H1 (cell line): Measurements from ENCODE around the gene ASAP3. TPM values are rescaled to one million over a fixed set of nuclear protein-coding genes. Genes with fewer than 3 reads are reported as not detected.

Experiments used
- CTCF ChIA-PET: fragments of 300-600 bp; sonication (Branson Sonifier 250); formaldehyde crosslinking; loops from one replicate; lab custom pipeline; 2021; ENCODE audit not compliant: partially characterized antibody; lab: Charles Lee
- POLR2A ChIA-PET: fragments of 300-600 bp; sonication (Branson Sonifier 250); formaldehyde crosslinking; loops from one replicate; lab custom pipeline; 2021; ENCODE audit warnings: inconsistent platforms; ENCODE audit not compliant: partially characterized antibody; lab: Charles Lee
- DNase-seq, 2 experiments: peaks; one replicate each; pipeline versions ENCODE4 v3.0.0 to v3.0.0-alpha.2; 2010 to 2022; ENCODE audit warnings: low spot score in 2 of 2, low read depth in 1 of 2, mixed read lengths in 1 of 2
- FAIRE-seq: peaks from 2 replicates; lab custom pipeline; 2011; peaks lifted over from hg19 to GRCh38; lab: Jason Lieb, UNC
- H2AFZ ChIP-seq: 2 replicates; pipeline ENCODE4 v1.8.1; 2012; ENCODE audit warnings: low read length, inconsistent platforms
- H2AK5ac ChIP-seq: 2 replicates; pipeline ENCODE4 v1.6.1; 2013; ENCODE audit warnings: low read depth, low read length
- H2BK120ac ChIP-seq: replicated peaks from 2 replicates; pipeline ENCODE3; 2013; ENCODE audit warnings: low read depth, low read length, inconsistent platforms
- H2BK12ac ChIP-seq: 2 replicates; pipeline ENCODE4 v1.6.1; 2013; ENCODE audit warnings: low read depth, low read length
- H2BK15ac ChIP-seq: 2 replicates; pipeline ENCODE4 v1.6.1; 2013; ENCODE audit warnings: low read length
- H2BK20ac ChIP-seq: 2 replicates; pipeline ENCODE4 v1.6.1; 2013; ENCODE audit warnings: low read length
- H2BK5ac ChIP-seq: 2 replicates; pipeline ENCODE4 v1.6.1; 2013; ENCODE audit warnings: low read depth, low read length
- H3K14ac ChIP-seq: 2 replicates; pipeline ENCODE4 v1.6.1; 2013; ENCODE audit warnings: inconsistent platforms; ENCODE audit not compliant: insufficient read length
- H3K18ac ChIP-seq: 2 replicates; pipeline ENCODE4 v1.6.1; 2013; ENCODE audit warnings: low read length; ENCODE audit errors: extremely low read depth
- H3K23ac ChIP-seq: 2 replicates; pipeline ENCODE4 v1.6.1; 2013; ENCODE audit warnings: inconsistent platforms; ENCODE audit not compliant: insufficient read length
- H3K23me2 ChIP-seq: 2 replicates; pipeline ENCODE4 v1.6.1; 2013; ENCODE audit warnings: low read depth, low read length
- H3K27ac ChIP-seq: 2 replicates; pipeline ENCODE4 v1.6.1; 2011; ENCODE audit warnings: low read depth, low read length, inconsistent platforms
- H3K27me3 ChIP-seq, 4 experiments: replicated peaks in 1 of 4; 1 replicate in 1 of 4; 2 replicates in 3 of 4; pipeline versions ENCODE4 v1.6.1 to v1.8.1; 2011 to 2013; ENCODE audit warnings: low read length in 3 of 4, mild to moderate bottlenecking in 3 of 4, inconsistent platforms in 2 of 4, mixed read lengths in 2 of 4, moderate library complexity in 1 of 4; ENCODE audit not compliant: control insufficient read depth in 3 of 4, insufficient read depth in 3 of 4; ENCODE audit errors: extremely low read depth in 1 of 4
- H3K36me3 ChIP-seq, 4 experiments: 2 replicates each; pipeline versions ENCODE4 v1.6.1 to v1.8.1; 2011 to 2013; ENCODE audit warnings: mild to moderate bottlenecking in 4 of 4, low read length in 3 of 4, moderate library complexity in 2 of 4, control low read depth in 1 of 4, inconsistent platforms in 1 of 4; ENCODE audit not compliant: insufficient read depth in 4 of 4, control insufficient read depth in 2 of 4
- H3K4ac ChIP-seq: replicated peaks from 2 replicates; pipeline ENCODE3; 2013; ENCODE audit warnings: low read length, low read depth, mixed read lengths, inconsistent platforms; ENCODE audit not compliant: insufficient read length
- H3K4me1 ChIP-seq, 4 experiments: replicated peaks in 1 of 4; 1 replicate in 1 of 4; 2 replicates in 3 of 4; pipeline versions ENCODE4 v1.6.1 to v1.8.1; 2011 to 2013; ENCODE audit warnings: low read length in 3 of 4, inconsistent platforms in 2 of 4, mixed read lengths in 1 of 4; ENCODE audit not compliant: insufficient read depth in 4 of 4, control insufficient read depth in 3 of 4
- H3K4me2 ChIP-seq, 2 experiments: 2 replicates each; pipeline versions ENCODE4 v1.6.1 to v1.8.1; 2011 to 2013; ENCODE audit warnings: low read depth in 2 of 2, low read length in 2 of 2, control low read depth in 1 of 2, inconsistent platforms in 1 of 2, mild to moderate bottlenecking in 1 of 2; ENCODE audit not compliant: insufficient read depth in 1 of 2
- H3K4me3 ChIP-seq, 4 experiments: fragments of 200-600, 300-600 bp in 1 of 4; sonication (generic), shearing (Covaris generic), sonication (Bioruptor Twin) in 1 of 4; 2 replicates each; pipeline versions ENCODE4 v1.5.1 to v1.8.1; 2011 to 2016; ENCODE audit warnings: low read length in 4 of 4, low read depth in 3 of 4, control low read depth in 2 of 4, inconsistent platforms in 2 of 4, mild to moderate bottlenecking in 2 of 4, mixed read lengths in 1 of 4, moderate library complexity in 1 of 4; ENCODE audit not compliant: insufficient read depth in 2 of 4; ENCODE audit errors: extremely low read depth in 1 of 4
- H3K56ac ChIP-seq: replicated peaks from 2 replicates; pipeline ENCODE3; 2013; ENCODE audit warnings: low read depth, mild to moderate bottlenecking, mixed read lengths, low read length, inconsistent platforms; ENCODE audit not compliant: insufficient read length
- H3K79me1 ChIP-seq: 2 replicates; pipeline ENCODE4 v1.6.1; 2013; ENCODE audit warnings: low read depth, low read length, control low read depth
- H3K79me2 ChIP-seq, 2 experiments: 2 replicates each; pipeline versions ENCODE4 v1.6.1 to v1.8.1; 2012 to 2013; ENCODE audit warnings: low read length in 2 of 2, mild to moderate bottlenecking in 2 of 2, inconsistent platforms in 1 of 2; ENCODE audit not compliant: insufficient read depth in 2 of 2, control insufficient read depth in 1 of 2
- H3K9ac ChIP-seq, 4 experiments: replicated peaks in 1 of 4; 1 replicate in 1 of 4; 2 replicates in 3 of 4; pipeline versions ENCODE4 v1.6.1 to v1.8.1; 2011 to 2013; ENCODE audit warnings: low read depth in 3 of 4, low read length in 3 of 4, control low read depth in 2 of 4, mild to moderate bottlenecking in 2 of 4, moderate library complexity in 2 of 4, inconsistent platforms in 1 of 4; ENCODE audit errors: extremely low read depth in 1 of 4
- H3K9me3 ChIP-seq, 2 experiments: 2 replicates each; pipeline versions ENCODE4 v1.6.1 to v1.8.1; 2012 to 2013; ENCODE audit warnings: mild to moderate bottlenecking in 2 of 2, moderate library complexity in 2 of 2, control low read depth in 1 of 2, inconsistent platforms in 1 of 2, low read depth in 1 of 2, low read length in 1 of 2, mixed read lengths in 1 of 2; ENCODE audit not compliant: insufficient read depth in 2 of 2
- H4K20me1 ChIP-seq, 2 experiments: replicated peaks in 1 of 2; 2 replicates each; pipeline versions ENCODE3 to v1.8.1; 2011 to 2013; ENCODE audit warnings: inconsistent platforms in 2 of 2, low read length in 2 of 2, mild to moderate bottlenecking in 1 of 2; ENCODE audit not compliant: insufficient read depth in 2 of 2, control insufficient read depth in 1 of 2
- H4K5ac ChIP-seq: 2 replicates; pipeline ENCODE4 v1.6.1; 2013; ENCODE audit warnings: low read length, low read depth, mixed read lengths, inconsistent platforms; ENCODE audit not compliant: insufficient read length
- H4K8ac ChIP-seq: 2 replicates; pipeline ENCODE4 v1.8.0; 2013; ENCODE audit warnings: mild to moderate bottlenecking, moderate library complexity, low read length, inconsistent platforms; ENCODE audit not compliant: insufficient read depth; ENCODE audit errors: extremely low read depth
- H4K91ac ChIP-seq: replicated peaks from 2 replicates; pipeline ENCODE3; 2013; ENCODE audit warnings: low read length, mixed read lengths, inconsistent platforms; ENCODE audit not compliant: insufficient read length
- CBX5 ChIP-seq: fragments of 300-800, 300-1000 bp; sonication (generic); IDR thresholded peaks from 2 replicates; pipeline ENCODE4 v1.7.1; 2016; ENCODE audit warnings: antibody characterized with exemption, low read length, low read depth
- CREB1 ChIP-seq: IDR thresholded peaks from 2 replicates; pipeline ENCODE4 v1.6.1; 2012; ENCODE audit warnings: inconsistent platforms
- FOSL1 ChIP-seq: IDR thresholded peaks from 2 replicates; pipeline ENCODE4 v1.6.1; 2011; ENCODE audit warnings: mild to moderate bottlenecking, low read depth, low read length, moderate library complexity; ENCODE audit not compliant: insufficient read depth
- RAD21 ChIP-seq, 2 experiments: IDR thresholded peaks in 1 of 2; conservative IDR thresholded peaks in 1 of 2; 2 replicates each; pipeline ENCODE4 v1.6.1; 2011; ENCODE audit warnings: low read depth in 2 of 2, low read length in 2 of 2, improper control_type of control experiment in 1 of 2, inconsistent platforms in 1 of 2, mild to moderate bottlenecking in 1 of 2, moderate library complexity in 1 of 2
- RNF2 ChIP-seq: fragments of 200-900, 300-1000 bp; sonication (generic); IDR thresholded peaks from 2 replicates; pipeline ENCODE4 v1.7.1; 2016; ENCODE audit warnings: borderline replicate concordance, low read depth, mild to moderate bottlenecking, antibody characterized with exemption, low read length; ENCODE audit not compliant: poor library complexity, severe bottlenecking; ENCODE audit errors: missing control alignments
- SIN3A ChIP-seq, 2 experiments: IDR thresholded peaks in 1 of 2; conservative IDR thresholded peaks in 1 of 2; 2 replicates each; pipeline ENCODE4 v1.6.1; 2011 to 2012; ENCODE audit warnings: low read length in 2 of 2, improper control_type of control experiment in 1 of 2, low read depth in 1 of 2, mild to moderate bottlenecking in 1 of 2
- SIX5 ChIP-seq: IDR thresholded peaks from 2 replicates; pipeline ENCODE4 v1.6.1; 2011; ENCODE audit warnings: mild to moderate bottlenecking, low read depth, low read length
- TEAD4 ChIP-seq: IDR thresholded peaks from 2 replicates; pipeline ENCODE4 v1.6.1; 2012; ENCODE audit warnings: low read depth, low read length, inconsistent platforms, mixed read lengths
- ZNF274 ChIP-seq: IDR thresholded peaks from 2 replicates; pipeline ENCODE4 v1.7.0; 2012; ENCODE audit warnings: low read length, borderline replicate concordance; ENCODE audit errors: extremely low read depth
- WGBS, 2 experiments: shearing (Covaris generic) in 1 of 2; methylation state at CpG; one replicate each; pipeline versions ENCODE4 v1.1.6 to v1.1.7; 2013 to 2015; ENCODE audit warnings: low lambda C conversion rate in 2 of 2, mixed read lengths in 2 of 2, inconsistent platforms in 1 of 2, low coverage in 1 of 2, missing lambda C conversion rate in 1 of 2; ENCODE audit not compliant: insufficient replicate concordance in 2 of 2, insufficient coverage in 1 of 2, insufficient read length in 1 of 2; ENCODE audit errors: extremely low coverage in 1 of 2, missing lambda C conversion rate in 1 of 2; 5-methylcytosine and 5-hydroxymethylcytosine counted together
- polyA plus RNA-seq, 7 experiments: library from polyadenylated mRNA; depleted of rRNA in 3 of 7; stranded (reverse) in 5 of 7; unstranded in 2 of 7; fragments of >200 nt in 5 of 7; fragments of 200-250 nt in 2 of 7; gene quantifications; 1 replicate in 5 of 7; 2 replicates in 1 of 7; 4 replicates in 1 of 7; pipeline versions ENCODE4 v1.2.1 to v1.2.3, GENCODE V29; 2011 to 2013; ENCODE audit warnings: missing spikeins in 2 of 7, mixed read lengths in 2 of 7
- total RNA-seq: library from RNA; stranded (reverse); fragmentation: NEBNext Ultra II Directional; extraction: Animal tissue kit (Norgen Biotek cat#: 25700); gene quantifications from 2 replicates; pipeline ENCODE4 v1.2.1, GENCODE V29; 2021
- TF ChIP-seq, protein P1 (sequence below): IDR thresholded peaks from 2 replicates; pipeline ENCODE4 v1.6.1; 2011; ENCODE audit warnings: low read depth, mild to moderate bottlenecking, low read length; ENCODE audit not compliant: insufficient read depth

The ASAP3 gene
- total and polyA plus RNA-seq, 2 of the 8 experiments (the other 6 are each of a cell fraction or from before 2014, with no cell fraction given) = 53.1 to 58.0 TPM

DNA sequence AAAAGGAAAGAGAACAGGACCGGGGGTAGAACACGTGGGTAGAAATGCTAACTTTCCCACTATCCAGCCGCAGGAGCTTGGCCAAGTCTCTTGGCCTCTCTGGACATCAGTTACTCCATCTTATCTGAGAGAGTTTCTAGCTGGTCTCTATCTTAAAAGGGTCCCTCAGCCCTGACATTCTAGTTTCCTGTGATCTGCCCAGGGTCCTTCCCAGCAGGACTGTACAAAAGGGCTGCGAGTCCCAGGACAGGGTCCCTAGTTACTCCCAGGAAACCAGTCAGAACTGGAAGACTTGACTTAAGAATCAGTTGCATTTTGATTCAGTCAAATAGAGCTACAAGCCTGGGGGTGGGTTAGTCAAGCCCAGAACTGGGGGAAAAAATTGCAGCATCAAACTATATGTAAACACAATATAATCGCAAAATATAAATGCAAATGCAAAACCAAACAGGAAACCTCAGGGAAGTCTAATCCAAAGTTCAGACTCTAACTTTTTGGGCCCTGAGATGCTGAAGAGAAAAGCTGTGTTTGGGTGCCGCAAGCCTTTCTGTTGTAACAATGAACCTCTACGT lies 2.9 kb downstream of the ASAP3 start:
- no peak overlapping the region for H2BK20ac ChIP-seq
- H3K4me2 ChIP-seq = no peak overlapping the region
- H3K36me3 ChIP-seq = no peaks in the 10 kb centered on the region
- H2BK120ac ChIP-seq = no peak overlapping the region
- H3K23me2 ChIP-seq = peaks cover 15% of the 10 kb centered on the region
- H3K4ac ChIP-seq = no peak overlapping the region
- no peak overlapping the region for H2AFZ ChIP-seq
- no peak overlapping the region for H3K14ac ChIP-seq
- no peaks in the 10 kb centered on the region for H3K9me3 ChIP-seq
- FAIRE-seq = no peak
- no peak overlapping the region for H3K23ac ChIP-seq
- no peak overlapping the region for H4K8ac ChIP-seq
- H3K79me2 ChIP-seq = peaks cover 0 to 41% of the 10 kb centered on the region in 2 experiments; a peak in 2 of 4 replicates
- 87% methylated on average over 7 of the region's 7 CpGs; no CpG with 5 or more reads in 1 of the 2 experiments for WGBS, 2 experiments
- no peak overlapping the region for H3K4me3 ChIP-seq
- TF ChIP-seq CREB1 (no peak), FOSL1 (no peak), SIN3A (conservative IDR thresholded peaks at IDR 0.05 in 1 of 2, IDR thresholded peaks at IDR 0.05 in 1 of 2; ENCODE audit: low read depth in 1 of 2, low read length in 2 of 2) (no peak), TEAD4 (no peak), RAD21 (IDR thresholded peaks at IDR 0.05 in 1 of 2, conservative IDR thresholded peaks at IDR 0.05 in 1 of 2; ENCODE audit: low read depth in 2 of 2, low read length in 2 of 2) (no peak), RNF2 (no peak), ZNF274 (no peak), CBX5 (no peak), SIX5 (no peak)
- TF ChIP-seq, protein P1, sequence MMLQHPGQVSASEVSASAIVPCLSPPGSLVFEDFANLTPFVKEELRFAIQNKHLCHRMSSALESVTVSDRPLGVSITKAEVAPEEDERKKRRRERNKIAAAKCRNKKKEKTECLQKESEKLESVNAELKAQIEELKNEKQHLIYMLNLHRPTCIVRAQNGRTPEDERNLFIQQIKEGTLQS = no peak
- no peak overlapping the region for H4K91ac ChIP-seq
- no peak overlapping the region for H3K27ac ChIP-seq
- H3K18ac ChIP-seq = no peak overlapping the region
- H2BK12ac ChIP-seq = no peak overlapping the region
- H3K9ac ChIP-seq = no peak overlapping the region
- H3K27me3 ChIP-seq = peaks cover 0 to 6% (median 3%) of the 10 kb centered on the region in 4 experiments; a peak in 4 of 7 replicates
- H2BK15ac ChIP-seq = no peak overlapping the region
- POLR2A ChIA-PET = interaction anchor here (1.4 kb wide), 1 partner anchor 10 kb away, joined by 3 read pairs; no protein-coding TSS in a partner anchor
- no peak overlapping the region for H2AK5ac ChIP-seq
- CTCF ChIA-PET = interaction anchor here (0.7 to 2.6 kb wide), 10 partner anchors 11 to 113 kb away, joined by 3 to 15 read pairs (median 4); no protein-coding TSS in a partner anchor
- H4K20me1 ChIP-seq = peaks cover 13 to 23% of the 10 kb centered on the region in 2 experiments
- H3K79me1 ChIP-seq = peaks cover 12% of the 10 kb centered on the region
- H2BK5ac ChIP-seq = no peak overlapping the region
- H3K56ac ChIP-seq = no peak overlapping the region
- no peak for DNase-seq
- H3K4me1 ChIP-seq = peaks cover 2 to 4% (median 3%) of the 10 kb centered on the region in 4 experiments; a peak in 6 of 7 replicates
- no peak overlapping the region for H4K5ac ChIP-seq
